Dendritic cell treated with granulocyte-macrophage colony-stimulating factor and Interleukin-4, amounts not matched to agents 40 ng/mL and 50 ng/mL, for 4 days (primary cell): ENCODE results near the gene FAM120A.

Experiments
- H3K27ac Mint-ChIP-seq: one replicate; pipeline ENCODE4 v1.8.0; 2022; ENCODE audit warnings: mild to moderate bottlenecking, mixed read lengths
- H3K27me3 Mint-ChIP-seq: one replicate; pipeline ENCODE4 v1.8.0; 2022; ENCODE audit warnings: mild to moderate bottlenecking, mixed read lengths
- H3K36me3 Mint-ChIP-seq: one replicate; pipeline ENCODE4 v1.8.0; 2022; ENCODE audit warnings: low read depth, mixed read lengths
- H3K4me1 Mint-ChIP-seq: one replicate; pipeline ENCODE4 v1.8.0; 2022; ENCODE audit warnings: low read depth, mixed read lengths
- H3K4me3 Mint-ChIP-seq: one replicate; pipeline ENCODE4 v1.8.0; 2022; ENCODE audit warnings: mild to moderate bottlenecking, moderate library complexity, mixed read lengths
- H3K9me3 Mint-ChIP-seq: one replicate; pipeline ENCODE4 v1.8.0; 2022; ENCODE audit warnings: mixed read lengths
- intact Hi-C: fragments of 100-400 bp; cut with micrococcal nuclease; formaldehyde crosslinking; loops from one replicate; pipeline ENCODE4 v1.15.0; 2022

Gene FAM120A

DNA sequence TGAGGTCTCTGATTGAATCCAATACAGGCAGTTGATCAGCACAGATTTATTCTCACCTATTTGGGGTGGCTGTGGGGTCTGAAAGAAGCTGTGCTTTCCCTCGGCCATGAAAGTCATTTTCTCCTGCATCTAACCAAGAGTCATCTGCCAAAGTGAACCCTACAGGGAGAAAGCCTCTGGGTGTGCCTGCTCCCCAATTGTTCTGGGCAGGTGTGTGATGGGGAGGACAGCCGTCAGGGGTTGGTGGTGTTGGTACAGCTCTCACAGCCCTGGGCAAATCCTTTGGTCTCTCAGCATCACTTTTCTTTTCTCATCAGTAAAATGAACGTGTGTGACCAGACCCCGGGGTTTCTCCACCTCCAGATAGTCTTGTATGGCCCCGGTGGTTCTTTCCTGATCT is 127.4 kb downstream of the FAM120A start:
- no peaks in the 10 kb centered on the region for H3K27me3 Mint-ChIP-seq
- peaks cover 78% of the 10 kb centered on the region for H3K4me1 Mint-ChIP-seq
- H3K36me3 Mint-ChIP-seq, result peaks cover 18% of the 10 kb centered on the region
- H3K27ac Mint-ChIP-seq, result no peak overlapping the region
- no peaks in the 10 kb centered on the region for H3K9me3 Mint-ChIP-seq
- intact Hi-C loops, result no loop called here
- H3K4me3 Mint-ChIP-seq, result peak overlapping the region; percentile 23

- Mint-ChIP-seq H3K27me3 (no peaks in the 10 kb centered on the region), H3K9me3 (peaks cover 8% of the 10 kb centered on the region), H3K4me3 (no peak overlapping the region), H3K4me1 (peaks cover 67% of the 10 kb centered on the region), H3K36me3 (peaks cover 22% of the 10 kb centered on the region), H3K27ac (no peak overlapping the region)
- intact Hi-C loops, result no loop called here
Measured at GRCh38 chr9:93579711-93580516, 128.4 kb downstream of the FAM120A start.

DNA sequence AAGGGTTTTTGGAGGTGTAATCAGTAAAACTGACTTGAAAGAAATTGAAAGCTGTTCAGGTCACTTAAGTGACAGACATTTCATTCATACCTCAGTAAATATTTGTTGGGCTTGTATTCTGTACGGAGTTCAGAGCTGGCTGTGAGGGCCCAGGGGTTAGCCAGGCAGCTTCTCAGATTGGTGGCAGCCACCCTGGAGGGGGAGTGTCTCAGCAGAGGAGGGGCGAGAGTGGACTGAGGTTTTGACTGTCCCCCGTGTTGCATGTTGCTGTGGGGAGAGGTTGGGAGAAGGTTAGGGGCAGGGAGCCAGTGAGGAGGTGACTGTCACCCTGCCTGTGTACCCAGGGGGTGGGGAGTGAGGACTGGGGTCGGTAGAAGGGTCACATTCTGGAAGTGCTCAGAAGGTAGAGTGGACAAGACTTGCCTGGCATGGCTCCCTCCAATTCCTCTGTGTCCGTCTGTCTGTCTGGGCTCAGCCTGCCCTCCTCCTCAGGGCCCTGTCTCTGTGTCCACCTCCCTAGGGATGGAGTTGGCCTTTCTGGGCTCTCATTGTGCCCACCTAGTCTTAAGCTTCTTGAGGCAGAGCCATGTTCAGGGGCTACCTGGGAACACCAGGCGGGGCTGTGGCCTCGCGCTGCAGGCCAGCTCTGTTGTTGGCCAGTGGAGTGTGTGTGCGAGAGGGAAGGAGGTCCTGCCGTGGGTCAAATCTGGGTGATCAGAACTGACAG is 129.3 kb downstream of the FAM120A start:
- no peak overlapping the region for H3K4me3 Mint-ChIP-seq
- intact Hi-C loops, result no loop called here
- H3K27me3 Mint-ChIP-seq, result no peaks in the 10 kb centered on the region
- peaks cover 9% of the 10 kb centered on the region for H3K9me3 Mint-ChIP-seq
- peaks cover 18% of the 10 kb centered on the region for H3K36me3 Mint-ChIP-seq
- peak overlapping the region; percentile 9 for H3K27ac Mint-ChIP-seq
- H3K4me1 Mint-ChIP-seq, result peaks cover 64% of the 10 kb centered on the region

DNA sequence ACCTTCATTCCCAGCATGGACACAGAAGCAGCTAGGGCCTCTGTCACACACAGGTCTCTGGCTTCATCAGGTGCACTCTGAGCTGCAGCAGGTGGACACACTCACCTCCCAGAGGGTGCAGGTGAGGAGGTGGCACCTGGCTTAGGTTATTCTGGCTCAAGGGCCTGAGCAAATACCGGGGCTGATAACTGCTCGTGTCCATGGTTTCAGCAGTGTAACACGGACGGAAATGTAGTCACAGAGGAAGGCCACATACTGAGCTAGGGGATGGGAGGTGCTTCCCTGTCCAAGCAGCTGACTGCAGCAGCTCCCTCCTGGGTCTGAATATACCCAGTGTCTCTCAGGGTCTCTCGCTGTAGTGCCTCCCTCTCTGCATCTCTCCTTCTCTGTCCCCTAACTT is 130.6 kb downstream of the FAM120A start:
- intact Hi-C loops, result no loop called here
- H3K27ac Mint-ChIP-seq, result no peak overlapping the region

GRCh38 chr9:93582550-93582949 is 131.1 kb downstream of the FAM120A start:
- peaks cover 72% of the 10 kb centered on the region for H3K4me1 Mint-ChIP-seq
- peaks cover 9% of the 10 kb centered on the region for H3K9me3 Mint-ChIP-seq
- H3K27ac Mint-ChIP-seq, result no peak overlapping the region
- no peak overlapping the region for H3K4me3 Mint-ChIP-seq
- intact Hi-C loops, result no loop called here
- peaks cover 13% of the 10 kb centered on the region for H3K36me3 Mint-ChIP-seq
- no peaks in the 10 kb centered on the region for H3K27me3 Mint-ChIP-seq

More for the DNA sequence above, 130.6 kb downstream of the FAM120A start:
- H3K27me3 Mint-ChIP-seq, result no peaks in the 10 kb centered on the region
- H3K9me3 Mint-ChIP-seq, result peaks cover 9% of the 10 kb centered on the region
- no peak overlapping the region for H3K4me3 Mint-ChIP-seq
- H3K36me3 Mint-ChIP-seq, result peaks cover 16% of the 10 kb centered on the region
- H3K4me1 Mint-ChIP-seq, result peaks cover 69% of the 10 kb centered on the region

GRCh38 chr9:93585259-93585658 is 133.8 kb downstream of the FAM120A start:
- no peak overlapping the region for H3K4me3 Mint-ChIP-seq
- H3K27ac Mint-ChIP-seq, result no peak overlapping the region
- H3K36me3 Mint-ChIP-seq, result peaks cover 11% of the 10 kb centered on the region
- H3K9me3 Mint-ChIP-seq, result peaks cover 9% of the 10 kb centered on the region
- peaks cover 63% of the 10 kb centered on the region for H3K4me1 Mint-ChIP-seq
- no peaks in the 10 kb centered on the region for H3K27me3 Mint-ChIP-seq
- intact Hi-C loops, result no loop called here

DNA sequence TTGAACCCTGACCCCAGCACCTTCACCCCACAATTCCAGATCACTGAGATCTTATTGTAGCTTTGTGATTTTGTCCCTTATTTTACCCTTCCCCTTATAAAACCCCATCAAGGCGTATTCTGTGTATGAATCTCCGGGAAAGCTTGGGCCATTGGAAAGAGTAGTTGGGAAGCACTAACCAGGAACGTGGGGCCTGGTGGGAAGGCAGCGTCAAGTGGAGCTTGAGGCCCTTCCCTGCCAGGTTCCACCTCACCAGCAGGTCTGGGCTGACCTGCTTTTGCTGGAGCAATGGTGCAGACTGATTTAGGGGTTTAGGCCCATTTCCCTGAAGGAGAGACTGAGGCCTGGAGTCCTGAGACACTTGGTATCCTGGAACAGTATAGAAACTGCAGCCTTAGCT is 134.2 kb downstream of the FAM120A start:
- H3K36me3 Mint-ChIP-seq, result peaks cover 15% of the 10 kb centered on the region
- H3K4me1 Mint-ChIP-seq, result peaks cover 59% of the 10 kb centered on the region
- no peaks in the 10 kb centered on the region for H3K27me3 Mint-ChIP-seq
- no peak overlapping the region for H3K4me3 Mint-ChIP-seq
- no peak overlapping the region for H3K27ac Mint-ChIP-seq
- peaks cover 9% of the 10 kb centered on the region for H3K9me3 Mint-ChIP-seq
- intact Hi-C loops, result no loop called here

DNA sequence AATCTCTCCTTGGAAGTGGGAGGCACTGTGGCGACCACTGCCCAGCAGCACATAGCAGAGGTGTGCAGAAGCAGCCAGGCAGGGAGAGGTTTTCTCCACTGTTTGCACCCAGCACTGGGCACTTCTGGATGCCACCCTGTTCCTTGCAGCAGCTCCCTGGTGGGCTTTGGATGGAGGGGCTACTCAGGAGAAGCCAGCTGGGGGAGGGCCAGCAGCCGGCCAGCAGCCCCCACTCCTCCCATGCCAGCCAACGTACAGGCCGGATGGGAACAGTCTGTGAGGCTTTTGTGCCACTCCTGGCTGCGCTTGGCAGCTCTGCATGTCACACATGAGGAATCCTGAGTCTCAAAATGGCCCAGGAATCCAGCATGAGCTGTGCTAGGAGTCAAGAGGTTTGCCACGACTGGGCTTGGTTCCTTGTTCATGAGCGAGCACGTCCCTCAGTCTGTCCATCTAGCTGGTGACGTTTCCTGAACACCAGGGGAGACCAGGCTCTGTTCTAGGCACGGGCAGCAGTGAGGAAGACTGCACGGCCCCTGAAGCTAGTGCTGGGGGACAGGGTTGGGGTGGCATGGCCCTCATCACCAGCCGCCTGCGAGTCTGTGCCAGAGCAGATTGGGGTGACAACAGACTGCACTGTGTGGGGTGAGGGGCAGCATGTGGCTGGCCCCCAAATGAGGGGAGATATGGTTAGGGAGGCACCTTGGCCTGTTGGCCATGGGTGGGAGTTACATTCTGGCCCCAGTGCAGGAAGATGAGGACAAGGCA is 135.0 kb downstream of the FAM120A start:
- Mint-ChIP-seq H3K27ac (no peak overlapping the region), H3K9me3 (peaks cover 9% of the 10 kb centered on the region), H3K4me1 (peaks cover 51% of the 10 kb centered on the region), H3K4me3 (no peak overlapping the region), H3K36me3 (peaks cover 19% of the 10 kb centered on the region), H3K27me3 (no peaks in the 10 kb centered on the region)
- intact Hi-C loops, result no loop called here

DNA sequence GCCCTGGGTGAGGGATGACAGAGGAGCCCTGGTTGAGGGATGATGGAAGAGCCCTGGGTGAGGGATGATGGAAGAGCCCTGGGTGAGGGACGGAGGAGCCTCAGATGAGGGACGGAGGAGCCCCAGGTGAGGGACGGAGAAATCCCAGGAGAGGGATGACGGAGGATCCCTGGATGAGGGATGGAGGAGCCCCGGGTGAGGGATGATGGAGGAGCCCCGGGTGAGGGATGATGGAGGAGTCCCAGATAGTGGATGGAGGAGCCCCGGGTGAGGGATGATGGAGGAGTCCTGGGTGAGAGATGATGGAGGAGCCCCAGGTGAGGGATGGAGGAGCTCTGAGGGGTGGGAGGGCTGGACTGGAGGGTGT is 135.8 kb downstream of the FAM120A start:
- intact Hi-C loops, result no loop called here
- no peak overlapping the region for H3K27ac Mint-ChIP-seq
- H3K4me3 Mint-ChIP-seq, result no peak overlapping the region
- H3K27me3 Mint-ChIP-seq, result no peaks in the 10 kb centered on the region
- H3K9me3 Mint-ChIP-seq, result peaks cover 9% of the 10 kb centered on the region
- H3K36me3 Mint-ChIP-seq, result peaks cover 19% of the 10 kb centered on the region
- peaks cover 50% of the 10 kb centered on the region for H3K4me1 Mint-ChIP-seq

GRCh38 chr9:93587651-93588347 is 136.3 kb downstream of the FAM120A start:
- H3K36me3 Mint-ChIP-seq, result peaks cover 19% of the 10 kb centered on the region

DNA sequence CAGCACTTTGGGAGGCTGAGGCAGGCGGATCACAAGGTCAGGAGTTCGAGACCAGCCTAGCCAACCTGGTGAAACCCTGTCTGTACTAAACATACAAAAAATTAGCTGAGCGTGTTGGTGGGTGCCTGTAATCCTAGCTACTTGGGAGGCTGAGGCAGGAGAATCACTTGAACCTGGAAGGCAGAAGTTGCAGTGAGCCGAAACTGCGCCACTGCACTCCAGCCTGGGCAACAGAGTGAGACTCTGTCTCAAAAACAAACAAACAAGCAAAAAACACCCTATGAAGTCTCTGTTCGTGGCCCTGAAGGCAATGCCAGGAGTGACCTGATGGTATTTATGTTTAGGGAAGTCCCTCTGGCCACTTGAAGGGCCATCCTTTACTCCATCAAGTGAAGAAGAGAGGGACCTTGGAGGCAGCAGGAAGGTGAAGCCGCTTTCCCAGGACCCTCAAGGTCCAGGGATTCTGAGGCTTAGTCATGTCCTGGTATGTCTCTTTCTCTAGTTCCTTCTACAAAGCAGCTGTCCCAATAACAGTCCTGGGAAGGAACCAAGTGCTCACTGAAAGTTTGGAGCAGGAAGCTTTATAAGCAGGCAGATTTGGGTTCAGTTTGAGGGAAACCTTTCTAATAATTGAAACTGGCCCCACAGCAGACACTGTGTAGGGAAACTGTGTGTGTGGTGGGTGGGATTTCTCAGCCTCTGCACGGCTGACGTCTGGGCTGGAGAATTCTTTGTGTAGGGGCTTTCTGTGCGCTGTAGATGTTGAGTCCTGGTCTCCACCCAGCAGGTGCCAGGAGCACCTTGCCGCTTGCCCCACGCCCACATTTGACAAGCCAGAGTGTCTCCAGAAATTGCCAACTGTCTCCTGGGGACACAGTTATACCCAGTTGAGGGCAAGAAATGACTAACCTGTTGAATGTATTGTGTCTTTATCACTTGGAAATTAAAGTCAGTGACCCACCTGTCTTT is 137.4 kb downstream of the FAM120A start:
- Mint-ChIP-seq H3K4me1 (peaks cover 55% of the 10 kb centered on the region), H3K27ac (no peak overlapping the region), H3K9me3 (peaks cover 9% of the 10 kb centered on the region), H3K4me3 (no peak overlapping the region), H3K27me3 (no peaks in the 10 kb centered on the region), H3K36me3 (peaks cover 19% of the 10 kb centered on the region)
- intact Hi-C loops, result no loop called here

More at GRCh38 chr9:93587651-93588347, 136.3 kb downstream of the FAM120A start:
- Mint-ChIP-seq H3K9me3 (peaks cover 9% of the 10 kb centered on the region), H3K4me1 (peaks cover 49% of the 10 kb centered on the region), H3K27me3 (no peaks in the 10 kb centered on the region), H3K27ac (no peak overlapping the region), H3K4me3 (no peak overlapping the region)
- intact Hi-C loops, result no loop called here

GRCh38 chr9:93589688-93590087 is 138.2 kb downstream of the FAM120A start:
- no peaks in the 10 kb centered on the region for H3K27me3 Mint-ChIP-seq
- H3K4me1 Mint-ChIP-seq, result peaks cover 61% of the 10 kb centered on the region
- no peak overlapping the region for H3K27ac Mint-ChIP-seq
- peaks cover 3% of the 10 kb centered on the region for H3K9me3 Mint-ChIP-seq
- H3K4me3 Mint-ChIP-seq, result no peak overlapping the region
- intact Hi-C loops, result no loop called here
- peaks cover 15% of the 10 kb centered on the region for H3K36me3 Mint-ChIP-seq
